Activated CD4-positive, CD25-positive, alpha-beta regulatory T cell treated with anti-CD3 and anti-CD28 coated beads, Interleukin-2, amount 50 U/mL, for 24 hours (primary cell): ENCODE measurements around the gene JCAD.
"Not testable (repeated sequence)": the region's sequence is repeated elsewhere in the genome, so short reads cannot be mapped to it uniquely, and the experiment has no call there.

Experiments
- ATAC-seq, 2 donors: fragments of 150-1000 bp; cut with Tn5 transposase; one replicate each; pipeline ENCODE4 v1.10.0; 2021; ENCODE audit warnings: mild to moderate bottlenecking in 1 of 2, moderate library complexity in 1 of 2

The JCAD gene

GRCh38 chr10:29981510-29981909 lies 77.9 kb downstream of the JCAD start:
- ATAC-seq, result no peak

- ATAC-seq, result no peak
These were observed 79.3 kb downstream of the JCAD start for GRCh38 chr10:29980084-29980483.

- not testable (repeated sequence) for ATAC-seq
These were observed 80.0 kb downstream of the JCAD start for GRCh38 chr10:29979421-29979779.

GRCh38 chr10:29977171-29977570 lies 82.2 kb downstream of the JCAD start:
- no peak for ATAC-seq

- ATAC-seq, result no peak
These were observed 83.3 kb downstream of the JCAD start for GRCh38 chr10:29976134-29976533.

GRCh38 chr10:29974773-29975172 lies 84.6 kb downstream of the JCAD start:
- ATAC-seq, result no peak

- ATAC-seq, result no peak
These were observed 85.5 kb downstream of the JCAD start for GRCh38 chr10:29973921-29974320.

- no peak for ATAC-seq
These were observed 88.8 kb downstream of the JCAD start for GRCh38 chr10:29970576-29970975.

GRCh38 chr10:29970012-29970396 lies 89.4 kb downstream of the JCAD start:
- no peak for ATAC-seq

- ATAC-seq, result no peak
These were observed 90.0 kb downstream of the JCAD start for GRCh38 chr10:29969255-29970011.

- ATAC-seq, result no peak
These were observed 90.8 kb downstream of the JCAD start for GRCh38 chr10:29968585-29968984.

GRCh38 chr10:29966269-29966668 lies 93.1 kb downstream of the JCAD start:
- ATAC-seq, result no peak
